K562 (cell line): ENCODE measurements around the gene ARG1. TPM values are rescaled to one million over a fixed set of nuclear protein-coding genes. Genes with fewer than 3 reads are reported as not detected.
A peak's percentile ranks its signal among the peaks of the same experiment; 100 is the strongest.

Source experiments
- BCL6 ChIP-seq: fragments of 250-450 bp; sonication (Bioruptor Pico); IDR thresholded peaks from 2 replicates; pipeline ENCODE4 v1.4.0; 2020
- BCOR ChIP-seq: fragments of 450-650 bp; IDR thresholded peaks from 2 replicates; pipeline ENCODE4 v1.6.1; 2016
- ETS2 ChIP-seq: IDR thresholded peaks from 2 replicates; pipeline ENCODE4 v1.6.1; 2016; ENCODE audit warnings: borderline replicate concordance, missing genetic modification characterization, mild to moderate bottlenecking, moderate library complexity, missing compliant biosample characterization; ENCODE audit not compliant: poor library complexity, severe bottlenecking
- HDAC2 ChIP-seq: fragments of 450-650 bp; IDR thresholded peaks from 2 replicates; pipeline ENCODE4 v1.6.1; 2016; ENCODE audit warnings: mild to moderate bottlenecking
- HEY1 ChIP-seq: fragments of 250-450 bp; sonication (Bioruptor Pico); IDR thresholded peaks from 2 replicates; pipeline ENCODE4 v1.5.0; 2020; ENCODE audit warnings: mild to moderate bottlenecking, moderate library complexity, borderline replicate concordance
- JUND ChIP-seq, 2 experiments: IDR thresholded peaks; 2 replicates in 1 of 2; 3 replicates in 1 of 2; pipeline ENCODE4 v1.6.1; 2011; ENCODE audit warnings: borderline replicate concordance in 2 of 2, low read depth in 2 of 2, low read length in 2 of 2, improper control_type of control experiment in 1 of 2, missing biosample characterization in 1 of 2, missing genetic modification characterization in 1 of 2, missing genetic modification reagents in 1 of 2
- PML ChIP-seq: IDR thresholded peaks from 2 replicates; pipeline ENCODE4 v1.6.1; 2012; ENCODE audit warnings: low read length, inconsistent platforms
- POLR2B ChIP-seq: fragments of 450-650 bp; IDR thresholded peaks from 2 replicates; pipeline ENCODE4 v1.6.1; 2018; ENCODE audit warnings: low read depth; ENCODE audit not compliant: partially characterized antibody
- SIRT6 ChIP-seq: IDR thresholded peaks from one replicate; pipeline ENCODE4 v1.6.1; 2012; ENCODE audit warnings: low read depth, mild to moderate bottlenecking, control low read depth, inconsistent platforms, low read length, moderate library complexity
- ZEB2 ChIP-seq: fragments of 450-650 bp; IDR thresholded peaks from 2 replicates; pipeline ENCODE4 v1.6.1; 2016
- ZNF583 ChIP-seq: fragments of 250-450 bp; sonication (Bioruptor Pico); IDR thresholded peaks from 2 replicates; pipeline ENCODE4 v1.4.0; 2020
- polyA plus RNA-seq, 8 experiments: library from polyadenylated mRNA; depleted of rRNA in 4 of 8; stranded (reverse) in 5 of 8; unstranded in 3 of 8; fragments of >200 nt; fragmentation: Nextera tagmentation in 2 of 8; fragmentation: Illumina TruSeq in 1 of 8; extraction: Ambion mirVana in 2 of 8; extraction: Trizol in 1 of 8; gene quantifications; 2 replicates each; pipeline versions ENCODE4 v1.2.1 to v1.2.3, GENCODE V29; 2011 to 2014; ENCODE audit warnings: inconsistent platforms in 1 of 8, missing spikeins in 1 of 8
- total RNA-seq, 7 experiments: library from RNA; depleted of rRNA in 6 of 7; stranded (reverse); fragments of >200 nt in 6 of 7; fragmentation: Illumina TruSeq in 2 of 7; extraction: Trizol in 2 of 7; gene quantifications; 2 replicates each; pipeline versions ENCODE4 v1.2.1 to v1.2.3, GENCODE V29; 2011 to 2021; ENCODE audit warnings: low replicate concordance in 1 of 7
- TF ChIP-seq, protein P1 (sequence below): fragments of 450-650 bp; formaldehyde crosslinking; IDR thresholded peaks from 2 replicates; pipeline ENCODE4 v1.4.0; 2022; ENCODE audit warnings: missing genetic modification characterization
- TF ChIP-seq, protein P2 (sequence below): fragments of 450-650 bp; formaldehyde crosslinking; IDR thresholded peaks from 2 replicates; pipeline ENCODE4 v1.4.0; 2020; ENCODE audit warnings: mild to moderate bottlenecking, moderate library complexity
- TF ChIP-seq, protein P3 (sequence below): fragments of 450-650 bp; IDR thresholded peaks from 2 replicates; pipeline ENCODE4 v1.6.1; 2017; ENCODE audit warnings: antibody characterized with exemption, mild to moderate bottlenecking
- TF ChIP-seq, protein P4 (sequence below): fragments of 450-650 bp; IDR thresholded peaks from 2 replicates; pipeline ENCODE4 v1.6.1; 2018; ENCODE audit warnings: mild to moderate bottlenecking, low read depth; ENCODE audit not compliant: partially characterized antibody
- TF ChIP-seq, protein P5 (sequence below): fragments of 450-650 bp; IDR thresholded peaks from 2 replicates; pipeline ENCODE4 v1.6.1; 2016; ENCODE audit warnings: missing biosample characterization, missing genetic modification characterization

Gene ARG1
- total and polyA plus RNA-seq, 9 of the 15 experiments (the other 6 are each of a cell fraction or from before 2014, with no cell fraction given): 0.03 to 0.20 (median 0.08) TPM; not detected in 3

DNA sequence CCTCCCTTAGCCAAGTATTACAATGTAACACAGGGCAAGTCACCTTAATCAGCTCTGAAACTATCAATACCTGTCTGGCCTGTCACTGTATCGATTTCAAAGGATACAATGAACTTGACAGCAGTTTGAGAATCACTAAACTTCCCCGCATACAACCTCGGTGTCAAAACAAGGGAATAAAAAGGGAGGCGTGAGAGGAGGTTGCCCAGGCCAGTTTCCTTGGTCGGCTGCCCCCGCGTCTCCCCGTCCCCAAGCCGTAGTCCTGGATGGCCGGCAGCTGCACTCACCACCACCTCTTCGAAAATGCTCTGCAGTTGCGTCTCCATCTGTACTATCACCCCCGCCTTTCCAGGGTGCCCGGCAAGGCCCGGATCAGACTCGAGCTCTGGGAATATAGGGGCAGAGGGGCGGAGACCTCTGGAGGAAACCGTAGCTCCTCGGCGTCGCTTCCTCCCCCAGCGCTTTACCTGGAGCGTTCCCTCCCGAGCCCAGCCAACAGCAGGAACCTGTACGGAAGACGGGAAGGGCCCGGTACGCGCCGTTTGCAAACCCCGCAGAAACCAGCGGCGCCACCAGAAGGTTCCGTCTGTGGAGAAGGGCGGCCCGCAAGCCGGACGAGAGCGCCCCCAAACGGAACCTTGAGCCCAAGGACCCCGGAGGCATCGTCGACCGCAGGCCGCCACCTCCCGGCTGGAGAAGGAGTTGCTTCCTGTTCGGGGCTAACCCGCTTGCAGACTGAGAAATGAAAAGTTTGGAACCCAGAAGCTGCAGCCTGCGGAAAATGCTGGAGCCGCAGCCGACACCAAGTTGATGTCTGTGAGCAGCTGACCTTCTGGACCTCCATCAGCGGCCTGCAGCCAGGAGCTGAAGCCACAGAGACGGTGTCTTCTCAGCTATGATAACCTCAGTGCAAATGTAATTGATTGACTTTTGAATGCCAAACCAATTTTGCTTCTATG lies 55.0 kb downstream of the ARG1 start, which contains the start of gene MED23 (continued):
- TF ChIP-seq, protein P1, sequence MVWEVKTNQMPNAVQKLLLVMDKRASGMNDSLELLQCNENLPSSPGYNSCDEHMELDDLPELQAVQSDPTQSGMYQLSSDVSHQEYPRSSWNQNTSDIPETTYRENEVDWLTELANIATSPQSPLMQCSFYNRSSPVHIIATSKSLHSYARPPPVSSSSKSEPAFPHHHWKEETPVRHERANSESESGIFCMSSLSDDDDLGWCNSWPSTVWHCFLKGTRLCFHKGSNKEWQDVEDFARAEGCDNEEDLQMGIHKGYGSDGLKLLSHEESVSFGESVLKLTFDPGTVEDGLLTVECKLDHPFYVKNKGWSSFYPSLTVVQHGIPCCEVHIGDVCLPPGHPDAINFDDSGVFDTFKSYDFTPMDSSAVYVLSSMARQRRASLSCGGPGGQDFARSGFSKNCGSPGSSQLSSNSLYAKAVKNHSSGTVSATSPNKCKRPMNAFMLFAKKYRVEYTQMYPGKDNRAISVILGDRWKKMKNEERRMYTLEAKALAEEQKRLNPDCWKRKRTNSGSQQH: peak; percentile 72; the same call in 1 of the 2 replicates
- TF ChIP-seq HDAC2 (no peak; the same call in 1 of the 2 replicates), PML (peak; percentile 58; the same call in 1 of the 2 replicates), ZEB2 (peak; percentile 98), POLR2B (peak; percentile 77), ZNF583 (CRISPR knock-in tag) (peak; percentile 53; the same call in 1 of the 2 replicates), JUND (IDR thresholded peaks at IDR 0.05; ENCODE audit: borderline replicate concordance, low read depth, low read length) (peak; percentile 83), JUND (tag; IDR thresholded peaks at IDR 0.05; ENCODE audit: borderline replicate concordance, low read depth, low read length) (peak; percentile 28; the same call in 1 of the 3 replicates), ETS2 (no peak), SIRT6 (no peak), HEY1 (CRISPR knock-in tag) (no peak), BCOR (peak; percentile 23; the same call in 1 of the 2 replicates), BCL6 (CRISPR knock-in tag) (peak; percentile 48; the same call in 1 of the 2 replicates)
- TF ChIP-seq, protein P2, sequence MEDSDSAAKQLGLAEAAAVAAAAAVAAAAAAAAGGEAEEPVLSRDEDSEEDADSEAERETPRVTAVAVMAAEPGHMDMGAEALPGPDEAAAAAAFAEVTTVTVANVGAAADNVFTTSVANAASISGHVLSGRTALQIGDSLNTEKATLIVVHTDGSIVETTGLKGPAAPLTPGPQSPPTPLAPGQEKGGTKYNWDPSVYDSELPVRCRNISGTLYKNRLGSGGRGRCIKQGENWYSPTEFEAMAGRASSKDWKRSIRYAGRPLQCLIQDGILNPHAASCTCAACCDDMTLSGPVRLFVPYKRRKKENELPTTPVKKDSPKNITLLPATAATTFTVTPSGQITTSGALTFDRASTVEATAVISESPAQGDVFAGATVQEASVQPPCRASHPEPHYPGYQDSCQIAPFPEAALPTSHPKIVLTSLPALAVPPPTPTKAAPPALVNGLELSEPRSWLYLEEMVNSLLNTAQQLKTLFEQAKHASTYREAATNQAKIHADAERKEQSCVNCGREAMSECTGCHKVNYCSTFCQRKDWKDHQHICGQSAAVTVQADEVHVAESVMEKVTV (CRISPR knock-in tag): peak; percentile 70
- TF ChIP-seq, protein P3, sequence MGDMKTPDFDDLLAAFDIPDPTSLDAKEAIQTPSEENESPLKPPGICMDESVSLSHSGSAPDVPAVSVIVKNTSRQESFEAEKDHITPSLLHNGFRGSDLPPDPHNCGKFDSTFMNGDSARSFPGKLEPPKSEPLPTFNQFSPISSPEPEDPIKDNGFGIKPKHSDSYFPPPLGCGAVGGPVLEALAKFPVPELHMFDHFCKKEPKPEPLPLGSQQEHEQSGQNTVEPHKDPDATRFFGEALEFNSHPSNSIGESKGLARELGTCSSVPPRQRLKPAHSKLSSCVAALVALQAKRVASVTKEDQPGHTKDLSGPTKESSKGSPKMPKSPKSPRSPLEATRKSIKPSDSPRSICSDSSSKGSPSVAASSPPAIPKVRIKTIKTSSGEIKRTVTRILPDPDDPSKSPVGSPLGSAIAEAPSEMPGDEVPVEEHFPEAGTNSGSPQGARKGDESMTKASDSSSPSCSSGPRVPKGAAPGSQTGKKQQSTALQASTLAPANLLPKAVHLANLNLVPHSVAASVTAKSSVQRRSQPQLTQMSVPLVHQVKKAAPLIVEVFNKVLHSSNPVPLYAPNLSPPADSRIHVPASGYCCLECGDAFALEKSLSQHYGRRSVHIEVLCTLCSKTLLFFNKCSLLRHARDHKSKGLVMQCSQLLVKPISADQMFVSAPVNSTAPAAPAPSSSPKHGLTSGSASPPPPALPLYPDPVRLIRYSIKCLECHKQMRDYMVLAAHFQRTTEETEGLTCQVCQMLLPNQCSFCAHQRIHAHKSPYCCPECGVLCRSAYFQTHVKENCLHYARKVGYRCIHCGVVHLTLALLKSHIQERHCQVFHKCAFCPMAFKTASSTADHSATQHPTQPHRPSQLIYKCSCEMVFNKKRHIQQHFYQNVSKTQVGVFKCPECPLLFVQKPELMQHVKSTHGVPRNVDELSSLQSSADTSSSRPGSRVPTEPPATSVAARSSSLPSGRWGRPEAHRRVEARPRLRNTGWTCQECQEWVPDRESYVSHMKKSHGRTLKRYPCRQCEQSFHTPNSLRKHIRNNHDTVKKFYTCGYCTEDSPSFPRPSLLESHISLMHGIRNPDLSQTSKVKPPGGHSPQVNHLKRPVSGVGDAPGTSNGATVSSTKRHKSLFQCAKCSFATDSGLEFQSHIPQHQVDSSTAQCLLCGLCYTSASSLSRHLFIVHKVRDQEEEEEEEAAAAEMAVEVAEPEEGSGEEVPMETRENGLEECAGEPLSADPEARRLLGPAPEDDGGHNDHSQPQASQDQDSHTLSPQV: peak; percentile 81
- TF ChIP-seq, protein P4, sequence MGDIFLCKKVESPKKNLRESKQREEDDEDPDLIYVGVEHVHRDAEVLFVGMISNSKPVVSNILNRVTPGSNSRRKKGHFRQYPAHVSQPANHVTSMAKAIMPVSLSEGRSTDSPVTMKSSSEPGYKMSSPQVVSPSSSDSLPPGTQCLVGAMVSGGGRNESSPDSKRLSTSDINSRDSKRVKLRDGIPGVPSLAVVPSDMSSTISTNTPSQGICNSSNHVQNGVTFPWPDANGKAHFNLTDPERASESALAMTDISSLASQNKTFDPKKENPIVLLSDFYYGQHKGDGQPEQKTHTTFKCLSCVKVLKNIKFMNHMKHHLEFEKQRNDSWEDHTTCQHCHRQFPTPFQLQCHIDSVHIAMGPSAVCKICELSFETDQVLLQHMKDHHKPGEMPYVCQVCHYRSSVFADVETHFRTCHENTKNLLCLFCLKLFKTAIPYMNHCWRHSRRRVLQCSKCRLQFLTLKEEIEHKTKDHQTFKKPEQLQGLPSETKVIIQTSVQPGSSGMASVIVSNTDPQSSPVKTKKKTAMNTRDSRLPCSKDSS: no peak
- TF ChIP-seq, protein P5, sequence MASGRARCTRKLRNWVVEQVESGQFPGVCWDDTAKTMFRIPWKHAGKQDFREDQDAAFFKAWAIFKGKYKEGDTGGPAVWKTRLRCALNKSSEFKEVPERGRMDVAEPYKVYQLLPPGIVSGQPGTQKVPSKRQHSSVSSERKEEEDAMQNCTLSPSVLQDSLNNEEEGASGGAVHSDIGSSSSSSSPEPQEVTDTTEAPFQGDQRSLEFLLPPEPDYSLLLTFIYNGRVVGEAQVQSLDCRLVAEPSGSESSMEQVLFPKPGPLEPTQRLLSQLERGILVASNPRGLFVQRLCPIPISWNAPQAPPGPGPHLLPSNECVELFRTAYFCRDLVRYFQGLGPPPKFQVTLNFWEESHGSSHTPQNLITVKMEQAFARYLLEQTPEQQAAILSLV (tag): no peak
